Neural cell (in vitro differentiated cells): ENCODE results near the gene MAP2.

Experiments
- CTCF ChIP-seq: fragments of 450-650 bp; IDR thresholded peaks from 2 replicates; pipeline ENCODE4 v1.5.1; 2014; ENCODE audit warnings: antibody characterized with exemption, mild to moderate bottlenecking, moderate library complexity; ENCODE audit not compliant: poor library complexity, severe bottlenecking
- POLR2AphosphoS5 ChIP-seq: IDR thresholded peaks from 2 replicates; pipeline ENCODE4 v1.6.1; 2012
- RAD21 ChIP-seq: fragments of 450-650 bp; conservative IDR thresholded peaks from 2 replicates; pipeline ENCODE4 v1.6.1; 2014; ENCODE audit warnings: antibody characterized with exemption, mild to moderate bottlenecking, moderate library complexity
- REST ChIP-seq: IDR thresholded peaks from 2 replicates; pipeline ENCODE4 v1.6.1; 2012; ENCODE audit warnings: borderline replicate concordance
- SMC3 ChIP-seq: fragments of 450-650 bp; conservative IDR thresholded peaks from 2 replicates; pipeline ENCODE4 v1.6.1; 2014; ENCODE audit warnings: antibody characterized with exemption, mild to moderate bottlenecking, moderate library complexity; ENCODE audit not compliant: poor library complexity

- TF ChIP-seq REST (no peak), CTCF (no peak), POLR2AphosphoS5 (no peak), SMC3 (no peak), RAD21 (no peak)
Observed at GRCh38 chr2:209496586-209496982, 72.7 kb downstream of the MAP2 start.
